ENCODE data around the gene MEGF6. TPM values are rescaled to one million over a fixed set of nuclear protein-coding genes. Genes with fewer than 3 reads are reported as not detected.

The MEGF6 gene
- total and polyA plus RNA-seq, 2 of the 8 experiments (the other 6 are each of a cell fraction or from before 2014, with no cell fraction given) = 4.1 to 14.8 TPM

GRCh38 chr1:3464649-3465025 is 146.7 kb downstream of the MEGF6 start (continued):
- no peak for TF ChIP-seq ATF2 (IDR thresholded peaks at IDR 0.05; ENCODE audit: low read length)
- TF ChIP-seq JUN (IDR thresholded peaks at IDR 0.05; ENCODE audit: low read depth, low read length) = no peak
- TF ChIP-seq SUZ12 (IDR thresholded peaks at IDR 0.05; ENCODE audit: low read length) = no peak
- TF ChIP-seq ASH2L (IDR thresholded peaks at IDR 0.05; ENCODE audit: low read length) = no peak
- TF ChIP-seq SIX5 (IDR thresholded peaks at IDR 0.05; ENCODE audit: low read depth, low read length) = no peak
- no peak for TF ChIP-seq SIN3A (conservative IDR thresholded peaks at IDR 0.05 in 1 of 2, IDR thresholded peaks at IDR 0.05 in 1 of 2; ENCODE audit: low read depth in 1 of 2, low read length in 2 of 2)
- TF ChIP-seq CHD1 (IDR thresholded peaks at IDR 0.05; ENCODE audit: low read depth, low read length) = no peak

Measured in H1 (cell line).